Central memory CD4-positive, alpha-beta T cell (primary cell): ENCODE measurements around the gene CNGB1.
"Not testable (repeated sequence)": the region's sequence is repeated elsewhere in the genome, so short reads cannot be mapped to it uniquely, and the experiment has no call there.

Experiments
- DNase-seq: peaks from one replicate; pipeline ENCODE4 v3.0.0; 2022

Gene CNGB1

GRCh38 chr16:57848181-57848580, 122.7 kb downstream of the CNGB1 start:
- DNase-seq, result no peak

GRCh38 chr16:57846931-57847330, 124.0 kb downstream of the CNGB1 start:
- DNase-seq, result not testable (repeated sequence)

- DNase-seq, result no peak
These were observed 124.7 kb downstream of the CNGB1 start for GRCh38 chr16:57846078-57846697.

- no peak for DNase-seq
These were observed 125.8 kb downstream of the CNGB1 start for GRCh38 chr16:57845115-57845514.

- DNase-seq, result no peak
These were observed 126.4 kb downstream of the CNGB1 start for GRCh38 chr16:57844416-57845030.

- DNase-seq, result no peak
These were observed 127.5 kb downstream of the CNGB1 start for GRCh38 chr16:57843400-57843799.

GRCh38 chr16:57842601-57843000, 128.3 kb downstream of the CNGB1 start:
- no peak for DNase-seq

GRCh38 chr16:57840833-57841232, 130.1 kb downstream of the CNGB1 start:
- no peak for DNase-seq

GRCh38 chr16:57838161-57838560, 132.8 kb downstream of the CNGB1 start:
- no peak for DNase-seq

GRCh38 chr16:57837305-57838125, 133.4 kb downstream of the CNGB1 start:
- DNase-seq, result no peak

GRCh38 chr16:57835439-57835838, 135.5 kb downstream of the CNGB1 start:
- not testable (repeated sequence) for DNase-seq

GRCh38 chr16:57834936-57835335, 136.0 kb downstream of the CNGB1 start:
- DNase-seq, result no peak
